ENCODE data around the gene ZSCAN21. TPM values are rescaled to one million over a fixed set of nuclear protein-coding genes. Genes with fewer than 3 reads are reported as not detected.

The ZSCAN21 gene
- polyA plus RNA-seq, 3 donors: 5.4 to 8.6 (median 7.8) TPM

GRCh38 chr7:100109521-100110163 lies 60.1 kb downstream of the ZSCAN21 start:
- no peak overlapping the region for H3K27ac ChIP-seq (ENCODE audit: low read depth, low read length)
- WGBS, 3 donors: 83 to 92% (median 89%) methylated on average over 12 of the region's 12 CpGs

- WGBS, 3 donors: 91 to 94% (median 94%) methylated on average over 7 of the region's 7 CpGs
- no peak overlapping the region for H3K27ac ChIP-seq (ENCODE audit: low read depth, low read length)
Measured at GRCh38 chr7:100111156-100111555, 61.6 kb downstream of the ZSCAN21 start.

DNA sequence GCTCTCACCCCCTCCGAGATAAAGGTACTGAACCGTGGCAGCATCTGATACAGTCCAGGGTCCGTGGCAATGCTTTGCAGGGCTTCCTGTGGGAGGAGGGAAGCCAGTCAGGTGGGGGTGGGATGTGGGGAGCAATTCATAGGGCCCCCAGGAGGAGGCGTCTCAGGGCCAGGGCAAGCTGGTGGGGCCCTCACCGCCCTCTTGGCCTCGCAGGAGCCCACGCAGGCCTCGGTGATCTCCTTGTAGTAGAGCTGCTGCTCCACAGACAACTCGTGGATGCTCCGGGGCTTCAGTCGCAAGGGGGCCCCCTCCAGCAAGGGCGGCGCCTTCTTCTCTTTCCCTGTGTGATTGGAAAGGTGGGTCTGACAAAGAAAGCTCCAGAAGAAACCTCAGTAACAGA lies 62.3 kb downstream of the ZSCAN21 start:
- WGBS, 3 donors: 79 to 92% (median 84%) methylated on average over 12 to 13 of the region's 13 CpGs
- H3K27ac ChIP-seq (ENCODE audit: low read depth, low read length): no peak overlapping the region

Other genes starting within 250 kb of the ZSCAN21 start
- under 1 TPM in 2 of 3 donors, not detected in 1; 0.09 to 0.39 TPM for gene CYP3A43, start 221.8 kb upstream of the ZSCAN21 start, polyA plus RNA-seq
- gene OR2AE1, start 172.7 kb upstream of the ZSCAN21 start, polyA plus RNA-seq: not detected
- 10 to 100 TPM; 15.0 to 22.2 (median 17.1) TPM for gene TRIM4, start 130.2 kb upstream of the ZSCAN21 start, polyA plus RNA-seq
- 1 to 10 TPM in 2 of 3 donors, under 1 TPM in 1; 0.22 to 1.9 (median 1.3) TPM for gene GJC3, start 120.2 kb upstream of the ZSCAN21 start, polyA plus RNA-seq
- 100 to 1,000 TPM; 155 to 415 (median 202) TPM for gene AZGP1, start 73.7 kb upstream of the ZSCAN21 start, polyA plus RNA-seq
- gene ZKSCAN1, start 34.2 kb upstream of the ZSCAN21 start, polyA plus RNA-seq: 10 to 100 TPM; 10.9 to 13.0 (median 12.9) TPM
- gene ZNF3, start 31.9 kb downstream of the ZSCAN21 start, polyA plus RNA-seq: 10 to 100 TPM in 2 of 3 donors, 1 to 10 TPM in 1; 9.9 to 12.7 (median 12.3) TPM
- gene COPS6, start 39.2 kb downstream of the ZSCAN21 start, polyA plus RNA-seq: 100 to 1,000 TPM in 2 of 3 donors, 10 to 100 TPM in 1; 48.5 to 123 (median 117) TPM
- gene MCM7, start 51.6 kb downstream of the ZSCAN21 start, polyA plus RNA-seq: 10 to 100 TPM; 36.2 to 47.5 (median 39.9) TPM
- gene AP4M1, start 51.9 kb downstream of the ZSCAN21 start, polyA plus RNA-seq: 10 to 100 TPM; 12.2 to 15.5 (median 13.5) TPM
- 10 to 100 TPM; 16.3 to 30.9 (median 27.1) TPM for gene TAF6, start 69.6 kb downstream of the ZSCAN21 start, polyA plus RNA-seq
- gene CNPY4, start 69.9 kb downstream of the ZSCAN21 start, polyA plus RNA-seq: 10 to 100 TPM in 2 of 3 donors, 1 to 10 TPM in 1; 4.1 to 16.4 (median 12.1) TPM
- gene MBLAC1, start 77.2 kb downstream of the ZSCAN21 start, polyA plus RNA-seq: 1 to 10 TPM; 2.3 to 2.5 (median 2.5) TPM
- 100 to 1,000 TPM; 131 to 307 (median 245) TPM for gene LAMTOR4, start 99.1 kb downstream of the ZSCAN21 start, polyA plus RNA-seq
- 10 to 100 TPM in 2 of 3 donors, 1 to 10 TPM in 1; 7.5 to 14.5 (median 11.8) TPM for gene TRAPPC14, start 108.9 kb downstream of the ZSCAN21 start, polyA plus RNA-seq
- 1 to 10 TPM in 2 of 3 donors, under 1 TPM in 1; 0.44 to 3.7 (median 1.5) TPM for gene GAL3ST4, start 118.8 kb downstream of the ZSCAN21 start, polyA plus RNA-seq
- gene GPC2, start 127.6 kb downstream of the ZSCAN21 start, polyA plus RNA-seq: under 1 TPM; 0.22 to 0.31 (median 0.30) TPM
- gene STAG3, start 128.1 kb downstream of the ZSCAN21 start, polyA plus RNA-seq: under 1 TPM in 2 of 3 donors, not detected in 1; 0.52 to 0.99 TPM
- under 1 TPM in 2 of 3 donors, not detected in 1; 0.54 to 0.76 TPM for gene PVRIG, start 170.2 kb downstream of the ZSCAN21 start, polyA plus RNA-seq